IMR-90 (cell line): ENCODE data around the gene DUOX2. TPM values are rescaled to one million over a fixed set of nuclear protein-coding genes. Genes with fewer than 3 reads are reported as not detected.

Experiments
- ATAC-seq: fragments of 200-7000 bp; cut with Tn5 transposase; 2 replicates; pipeline ENCODE4 v1.9.1; 2020; ENCODE audit warnings: low read depth, mild to moderate bottlenecking, moderate library complexity
- BruUV-seq: library from RNA; stranded (reverse); fragments of 400-500 nt; replicated peaks from 2 replicates; lab custom pipeline; 2021; lab: Mats Ljungman, UMichigan
- CTCF ChIA-PET: fragments of 300-600 bp; formaldehyde crosslinking; extraction: SDS; loops from one replicate; lab custom pipeline; 2021; ENCODE audit warnings: antibody characterized with exemption; lab: Yijun Ruan, JAX
- POLR2A ChIA-PET: fragments of 300-600 bp; sonication (Branson Sonifier 250); formaldehyde crosslinking; loops from one replicate; lab custom pipeline; 2022; ENCODE audit warnings: antibody characterized with exemption; ENCODE audit not compliant: unreplicated experiment; lab: Charles Lee
- DNase-seq: peaks from one replicate; pipeline ENCODE4 v3.0.0; 2013
- H2AFZ ChIP-seq: replicated peaks from 2 replicates; pipeline ENCODE3; 2013; ENCODE audit warnings: low read length, mild to moderate bottlenecking; ENCODE audit not compliant: poor library complexity
- H2AK5ac ChIP-seq: 2 replicates; pipeline ENCODE4 v1.6.1; 2013; ENCODE audit warnings: low read depth, low read length, inconsistent platforms
- H2AK9ac ChIP-seq: replicated peaks from 2 replicates; pipeline ENCODE3; 2013; ENCODE audit warnings: mild to moderate bottlenecking, low read depth, low read length, moderate library complexity; ENCODE audit not compliant: poor library complexity
- H2BK120ac ChIP-seq: 2 replicates; pipeline ENCODE4 v1.6.1; 2013; ENCODE audit warnings: low read depth, low read length, inconsistent platforms
- H2BK15ac ChIP-seq: 3 replicates; pipeline ENCODE4 v1.6.1; 2013; ENCODE audit warnings: low read depth, low read length, inconsistent platforms
- H2BK20ac ChIP-seq: 2 replicates; pipeline ENCODE4 v1.6.1; 2013; ENCODE audit warnings: low read depth, mild to moderate bottlenecking, inconsistent platforms, low read length, moderate library complexity
- H2BK5ac ChIP-seq: 2 replicates; pipeline ENCODE4 v1.6.1; 2013; ENCODE audit warnings: mild to moderate bottlenecking, low read depth, low read length, inconsistent platforms; ENCODE audit not compliant: poor library complexity, severe bottlenecking
- H3K14ac ChIP-seq: replicated peaks from 2 replicates; pipeline ENCODE4 v1.6.1; 2013; ENCODE audit warnings: low read depth, low read length, inconsistent platforms
- H3K18ac ChIP-seq: 2 replicates; pipeline ENCODE4 v1.6.1; 2013; ENCODE audit warnings: low read depth, low read length, control low read depth
- H3K23ac ChIP-seq: 2 replicates; pipeline ENCODE4 v1.6.1; 2013; ENCODE audit warnings: low read depth, low read length, inconsistent platforms
- H3K27ac ChIP-seq: 2 replicates; pipeline ENCODE4 v1.5.1; 2013; ENCODE audit warnings: mild to moderate bottlenecking, control low read depth, low read length; ENCODE audit not compliant: insufficient read depth
- H3K27me3 ChIP-seq: 2 replicates; pipeline ENCODE4 v1.6.1; 2013; ENCODE audit warnings: low read length; ENCODE audit not compliant: control insufficient read depth, insufficient read depth
- H3K36me3 ChIP-seq: 2 replicates; pipeline ENCODE4 v1.6.1; 2013; ENCODE audit warnings: low read length, mixed read lengths; ENCODE audit not compliant: control insufficient read depth, insufficient read depth
- H3K4ac ChIP-seq: 2 replicates; pipeline ENCODE4 v1.6.1; 2013; ENCODE audit warnings: low read depth, low read length, inconsistent platforms
- H3K4me1 ChIP-seq: 2 replicates; pipeline ENCODE4 v1.6.1; 2013; ENCODE audit warnings: low read length, mixed read lengths; ENCODE audit not compliant: control insufficient read depth, insufficient read depth
- H3K4me2 ChIP-seq: 2 replicates; pipeline ENCODE4 v1.6.1; 2013; ENCODE audit warnings: low read depth, mild to moderate bottlenecking, control low read depth, low read length, moderate library complexity
- H3K4me3 ChIP-seq: 2 replicates; pipeline ENCODE4 v1.5.1; 2013; ENCODE audit warnings: low read depth, mild to moderate bottlenecking, control low read depth, low read length, moderate library complexity; ENCODE audit not compliant: insufficient read depth
- H3K56ac ChIP-seq: 2 replicates; pipeline ENCODE4 v1.6.1; 2013; ENCODE audit warnings: low read length, inconsistent platforms; ENCODE audit not compliant: insufficient read depth; ENCODE audit errors: extremely low read depth
- H3K79me1 ChIP-seq, 2 experiments: 2 replicates each; pipeline ENCODE4 v1.6.1; 2013; ENCODE audit warnings: low read length in 2 of 2, inconsistent platforms in 1 of 2, low read depth in 1 of 2
- H3K9ac ChIP-seq: 2 replicates; pipeline ENCODE4 v1.6.1; 2013; ENCODE audit warnings: low read depth, low read length, control low read depth
- H3K9me1 ChIP-seq: 2 replicates; pipeline ENCODE4 v1.6.1; 2013; ENCODE audit warnings: low read length, inconsistent platforms; ENCODE audit not compliant: insufficient read depth
- H3K9me3 ChIP-seq: 2 replicates; pipeline ENCODE4 v1.6.1; 2013; ENCODE audit warnings: low read length; ENCODE audit not compliant: control insufficient read depth, insufficient read depth
- H4K20me1 ChIP-seq: 2 replicates; pipeline ENCODE4 v1.6.1; 2013; ENCODE audit warnings: low read length, inconsistent platforms; ENCODE audit not compliant: insufficient read depth
- H4K5ac ChIP-seq: 2 replicates; pipeline ENCODE4 v1.6.1; 2013; ENCODE audit warnings: mild to moderate bottlenecking, low read depth, low read length, control low read depth
- H4K8ac ChIP-seq, 2 experiments: 2 replicates each; pipeline ENCODE4 v1.6.1; 2013; ENCODE audit warnings: low read depth in 2 of 2, low read length in 2 of 2, control low read depth in 1 of 2, inconsistent platforms in 1 of 2
- H4K91ac ChIP-seq: 2 replicates; pipeline ENCODE4 v1.6.1; 2013; ENCODE audit warnings: low read depth, low read length, inconsistent platforms; ENCODE audit not compliant: insufficient read depth
- BHLHE40 ChIP-seq: fragments of 150-350 bp; IDR thresholded peaks from 2 replicates; pipeline ENCODE4 v1.6.1; 2016; ENCODE audit warnings: mild to moderate bottlenecking, low read depth, low read length
- CEBPB ChIP-seq: IDR thresholded peaks from 2 replicates; pipeline ENCODE4 v1.6.1; 2012; ENCODE audit warnings: low read depth, low read length, improper control_type of control experiment
- CHD1 ChIP-seq: IDR thresholded peaks from 2 replicates; pipeline ENCODE4 v1.6.1; 2012; ENCODE audit warnings: low read depth, low read length, improper control_type of control experiment
- ELK1 ChIP-seq: fragments of 150-350 bp; IDR thresholded peaks from 2 replicates; pipeline ENCODE4 v1.6.1; 2016; ENCODE audit warnings: low read depth, mild to moderate bottlenecking, low read length, moderate library complexity, borderline replicate concordance
- FOS ChIP-seq: fragments of 150-350 bp; IDR thresholded peaks from 2 replicates; pipeline ENCODE4 v1.6.1; 2016; ENCODE audit warnings: low read depth, low read length
- MAFK ChIP-seq: IDR thresholded peaks from 2 replicates; pipeline ENCODE4 v1.6.1; 2012; ENCODE audit warnings: low read depth, low read length, improper control_type of control experiment
- MAZ ChIP-seq: IDR thresholded peaks from 2 replicates; pipeline ENCODE4 v1.6.1; 2012; ENCODE audit warnings: low read depth, mild to moderate bottlenecking, low read length, improper control_type of control experiment, moderate library complexity, borderline replicate concordance
- MXI1 ChIP-seq: IDR thresholded peaks from 2 replicates; pipeline ENCODE4 v1.6.1; 2012; ENCODE audit warnings: low read depth, mild to moderate bottlenecking, low read length, moderate library complexity, borderline replicate concordance
- NFE2L2 ChIP-seq: fragments of 150-350 bp; IDR thresholded peaks from 2 replicates; pipeline ENCODE4 v1.6.1; 2016; ENCODE audit warnings: low read depth, mild to moderate bottlenecking, low read length
- POLR2A ChIP-seq: IDR thresholded peaks from 2 replicates; pipeline ENCODE4 v1.6.1; 2012; ENCODE audit warnings: mild to moderate bottlenecking, low read depth, low read length
- RAD21 ChIP-seq: IDR thresholded peaks from 2 replicates; pipeline ENCODE4 v1.6.1; 2012; ENCODE audit warnings: low read length, improper control_type of control experiment
- RCOR1 ChIP-seq: IDR thresholded peaks from 2 replicates; pipeline ENCODE4 v1.6.1; 2012; ENCODE audit warnings: mild to moderate bottlenecking, low read length, improper control_type of control experiment; ENCODE audit not compliant: insufficient replicate concordance
- RFX5 ChIP-seq: IDR thresholded peaks from 2 replicates; pipeline ENCODE4 v1.8.0; 2012; ENCODE audit warnings: low read depth, mild to moderate bottlenecking, low read length, moderate library complexity
- SMC3 ChIP-seq: fragments of 150-350 bp; IDR thresholded peaks from 2 replicates; pipeline ENCODE4 v1.6.1; 2016; ENCODE audit warnings: low read depth, mild to moderate bottlenecking, antibody characterized with exemption, low read length, moderate library complexity
- WGBS, 2 experiments: methylation state at CpG; one replicate each; pipeline versions ENCODE4 v1.1.5 to v1.1.7; 2013; ENCODE audit warnings: missing lambda C conversion rate in 2 of 2; ENCODE audit not compliant: insufficient read length in 1 of 2; ENCODE audit errors: extremely low coverage in 2 of 2; 5-methylcytosine and 5-hydroxymethylcytosine counted together
- dilution Hi-C: fragments of 300-500 bp; cut with HindIII; formaldehyde crosslinking; loops from one replicate; pipeline ENCODE4 v1.14.3; 2018; ENCODE audit warnings: low sequenced_read_pairs; ENCODE audit not compliant: unreplicated experiment
- in situ Hi-C: fragments of 300-500 bp; cut with MboI; formaldehyde crosslinking; loops from 3 replicates; pipeline ENCODE4 v1.14.3; 2019; ENCODE audit warnings: low sequenced_read_pairs, inconsistent platforms, mixed read lengths
- intact Hi-C: fragments of 100-400 bp; cut with micrococcal nuclease; formaldehyde crosslinking; loops from 2 replicates; pipeline ENCODE4 v1.10.0; 2022
- polyA plus RNA-seq, 3 experiments: library from polyadenylated mRNA; depleted of rRNA; stranded (reverse); fragments of >200 nt; gene quantifications; 2 replicates each; pipeline ENCODE4 v1.2.3, GENCODE V29; 2012; ENCODE audit warnings: low replicate concordance in 1 of 3
- total RNA-seq: library from RNA; depleted of rRNA; stranded (reverse); fragments of >200 nt; gene quantifications from 2 replicates; pipeline ENCODE4 v1.2.3, GENCODE V29; 2012
- TF ChIP-seq, protein P1 (sequence below): fragments of 150-350 bp; IDR thresholded peaks from 2 replicates; pipeline ENCODE4 v1.6.1; 2017; ENCODE audit warnings: mild to moderate bottlenecking, antibody characterized with exemption, low read length, low read depth
- TF ChIP-seq, protein P2 (sequence below): conservative IDR thresholded peaks from 2 replicates; pipeline ENCODE4 v1.5.1; 2012; ENCODE audit warnings: mild to moderate bottlenecking, low read depth, low read length, improper control_type of control experiment

The DUOX2 gene
- total and polyA plus RNA-seq, 2 of the 4 experiments (the other 2 are of a cell fraction), result not detected

- H3K27me3 ChIP-seq, result peaks cover 54% of the 10 kb centered on the region
- DNase-seq, result no peak
- ChIA-PET CTCF (no interaction called here), POLR2A (no interaction called here)
- no peak overlapping the region for H4K91ac ChIP-seq
- ATAC-seq, result no peak
- H2BK120ac ChIP-seq, result no peak overlapping the region
- H3K9me1 ChIP-seq, result no peaks in the 10 kb centered on the region
- no peak overlapping the region for H3K4me2 ChIP-seq
- H3K56ac ChIP-seq, result no peak overlapping the region
- H3K14ac ChIP-seq, result no peak overlapping the region
- H3K4me3 ChIP-seq, result no peak overlapping the region
- no peaks in the 10 kb centered on the region for H3K9me3 ChIP-seq
- no peak overlapping the region for H2AK9ac ChIP-seq
- H2AFZ ChIP-seq, result no peak overlapping the region
- H3K4ac ChIP-seq, result no peak overlapping the region
- in situ Hi-C loops (no loop called here), dilution Hi-C loops (no loop called here), intact Hi-C loops (no loop called here)
- H4K20me1 ChIP-seq, result no peaks in the 10 kb centered on the region
- no peak overlapping the region for H3K23ac ChIP-seq
- no peak overlapping the region for H3K9ac ChIP-seq
- H2BK15ac ChIP-seq, result no peak overlapping the region
- no peak overlapping the region for H3K18ac ChIP-seq
- H3K4me1 ChIP-seq, result no peaks in the 10 kb centered on the region
- BruUV-seq, result no TSS peak
- no peaks in the 10 kb centered on the region for H3K36me3 ChIP-seq
- TF ChIP-seq RCOR1, result no peak
- TF ChIP-seq BHLHE40, result no peak
- no peak for TF ChIP-seq SMC3
- TF ChIP-seq CHD1, result no peak
- TF ChIP-seq FOS, result no peak
- no peak for TF ChIP-seq NFE2L2
- TF ChIP-seq RAD21, result no peak
- TF ChIP-seq CEBPB, result no peak
- TF ChIP-seq ELK1, result no peak
- TF ChIP-seq, protein P1, sequence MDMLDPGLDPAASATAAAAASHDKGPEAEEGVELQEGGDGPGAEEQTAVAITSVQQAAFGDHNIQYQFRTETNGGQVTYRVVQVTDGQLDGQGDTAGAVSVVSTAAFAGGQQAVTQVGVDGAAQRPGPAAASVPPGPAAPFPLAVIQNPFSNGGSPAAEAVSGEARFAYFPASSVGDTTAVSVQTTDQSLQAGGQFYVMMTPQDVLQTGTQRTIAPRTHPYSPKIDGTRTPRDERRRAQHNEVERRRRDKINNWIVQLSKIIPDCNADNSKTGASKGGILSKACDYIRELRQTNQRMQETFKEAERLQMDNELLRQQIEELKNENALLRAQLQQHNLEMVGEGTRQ, result no peak
- TF ChIP-seq MXI1, result no peak
- no peak for TF ChIP-seq POLR2A
- TF ChIP-seq, protein P2, sequence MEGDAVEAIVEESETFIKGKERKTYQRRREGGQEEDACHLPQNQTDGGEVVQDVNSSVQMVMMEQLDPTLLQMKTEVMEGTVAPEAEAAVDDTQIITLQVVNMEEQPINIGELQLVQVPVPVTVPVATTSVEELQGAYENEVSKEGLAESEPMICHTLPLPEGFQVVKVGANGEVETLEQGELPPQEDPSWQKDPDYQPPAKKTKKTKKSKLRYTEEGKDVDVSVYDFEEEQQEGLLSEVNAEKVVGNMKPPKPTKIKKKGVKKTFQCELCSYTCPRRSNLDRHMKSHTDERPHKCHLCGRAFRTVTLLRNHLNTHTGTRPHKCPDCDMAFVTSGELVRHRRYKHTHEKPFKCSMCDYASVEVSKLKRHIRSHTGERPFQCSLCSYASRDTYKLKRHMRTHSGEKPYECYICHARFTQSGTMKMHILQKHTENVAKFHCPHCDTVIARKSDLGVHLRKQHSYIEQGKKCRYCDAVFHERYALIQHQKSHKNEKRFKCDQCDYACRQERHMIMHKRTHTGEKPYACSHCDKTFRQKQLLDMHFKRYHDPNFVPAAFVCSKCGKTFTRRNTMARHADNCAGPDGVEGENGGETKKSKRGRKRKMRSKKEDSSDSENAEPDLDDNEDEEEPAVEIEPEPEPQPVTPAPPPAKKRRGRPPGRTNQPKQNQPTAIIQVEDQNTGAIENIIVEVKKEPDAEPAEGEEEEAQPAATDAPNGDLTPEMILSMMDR, result no peak
- TF ChIP-seq RFX5, result no peak
- TF ChIP-seq MAFK, result no peak
- TF ChIP-seq MAZ, result no peak
- H2BK20ac ChIP-seq, result no peak overlapping the region
- H4K5ac ChIP-seq, result no peak overlapping the region
- H2BK5ac ChIP-seq, result no peak overlapping the region
- no peak overlapping the region for H4K8ac ChIP-seq
- no peak overlapping the region for H2AK5ac ChIP-seq
- no peaks in the 10 kb centered on the region for H3K79me1 ChIP-seq
- H3K27ac ChIP-seq, result no peak overlapping the region
- WGBS, 2 experiments, result 80% methylated on average over 1 of the region's 10 CpGs; no CpG with 5 or more reads in 1 of the 2 experiments
Measured at GRCh38 chr15:45140557-45141250, 26.7 kb upstream of the DUOX2 start.
